ENCODE data around the gene SLC5A10.

DNA sequence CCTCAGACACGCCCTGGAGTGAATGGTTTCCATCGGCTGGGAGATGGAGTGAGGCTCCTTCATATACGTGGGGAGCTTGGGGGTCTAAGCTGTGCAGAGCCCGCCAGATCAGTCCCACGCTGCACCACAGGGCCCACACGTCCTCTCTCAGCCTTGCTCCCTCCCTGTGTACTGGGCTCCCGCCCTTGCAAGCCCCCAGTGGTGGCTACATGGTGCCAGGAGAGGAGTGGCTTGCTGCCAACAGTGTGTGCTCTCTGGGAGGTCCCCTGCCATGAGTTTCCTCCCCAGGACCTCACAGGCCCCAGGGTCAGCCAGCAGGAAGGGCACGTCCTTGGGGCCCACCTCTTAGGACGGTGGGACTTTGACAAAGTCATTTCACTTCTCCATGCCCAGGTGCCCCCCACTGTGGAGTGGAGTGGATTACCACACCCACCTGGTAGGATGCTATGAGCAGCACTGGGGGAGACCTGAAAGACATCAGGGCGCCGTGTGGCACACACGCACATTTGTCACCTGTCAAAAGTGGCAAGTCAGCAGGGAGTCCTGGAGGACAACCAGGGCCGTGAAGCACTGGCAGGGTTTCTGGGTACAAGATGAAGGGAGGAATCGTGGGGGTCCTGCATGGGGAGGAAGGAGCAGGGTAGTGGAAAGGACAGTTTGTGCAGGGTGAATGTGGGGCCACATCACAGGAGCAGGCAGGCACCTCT, 13.7 kb downstream of the SLC5A10 start:
- TF ChIP-seq, protein P1, sequence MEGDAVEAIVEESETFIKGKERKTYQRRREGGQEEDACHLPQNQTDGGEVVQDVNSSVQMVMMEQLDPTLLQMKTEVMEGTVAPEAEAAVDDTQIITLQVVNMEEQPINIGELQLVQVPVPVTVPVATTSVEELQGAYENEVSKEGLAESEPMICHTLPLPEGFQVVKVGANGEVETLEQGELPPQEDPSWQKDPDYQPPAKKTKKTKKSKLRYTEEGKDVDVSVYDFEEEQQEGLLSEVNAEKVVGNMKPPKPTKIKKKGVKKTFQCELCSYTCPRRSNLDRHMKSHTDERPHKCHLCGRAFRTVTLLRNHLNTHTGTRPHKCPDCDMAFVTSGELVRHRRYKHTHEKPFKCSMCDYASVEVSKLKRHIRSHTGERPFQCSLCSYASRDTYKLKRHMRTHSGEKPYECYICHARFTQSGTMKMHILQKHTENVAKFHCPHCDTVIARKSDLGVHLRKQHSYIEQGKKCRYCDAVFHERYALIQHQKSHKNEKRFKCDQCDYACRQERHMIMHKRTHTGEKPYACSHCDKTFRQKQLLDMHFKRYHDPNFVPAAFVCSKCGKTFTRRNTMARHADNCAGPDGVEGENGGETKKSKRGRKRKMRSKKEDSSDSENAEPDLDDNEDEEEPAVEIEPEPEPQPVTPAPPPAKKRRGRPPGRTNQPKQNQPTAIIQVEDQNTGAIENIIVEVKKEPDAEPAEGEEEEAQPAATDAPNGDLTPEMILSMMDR (IDR thresholded peaks at IDR 0.05): no peak
- no peak for TF ChIP-seq POLR2A (IDR thresholded peaks at IDR 0.05)
